ENCODE measurements around the gene TM7SF2.

TM7SF2 gene

GRCh38 chr11:65090628-65091027 lies 21.0 kb upstream of the TM7SF2 start:
- no peak for DNase-seq (ENCODE audit: low read depth)

GRCh38 chr11:65095427-65095826 lies 16.2 kb upstream of the TM7SF2 start:
- no peak for DNase-seq (ENCODE audit: low read depth)

- DNase-seq (ENCODE audit: low read depth) = peak; percentile 78
These were observed 15.5 kb upstream of the TM7SF2 start, which contains the start of gene VPS51 for GRCh38 chr11:65095974-65096806. Gene VPS51 (plus strand): TSS chr11:65096214. CDS start chr11:65096251, 37 bp downstream.

- DNase-seq (ENCODE audit: low read depth) = no peak
These were observed 14.7 kb upstream of the TM7SF2 start for GRCh38 chr11:65096926-65097325.

- no peak for DNase-seq (ENCODE audit: low read depth)
These were observed 10.9 kb upstream of the TM7SF2 start for GRCh38 chr11:65100674-65101350.

- no peak for DNase-seq (ENCODE audit: low read depth)
These were observed 9.3 kb upstream of the TM7SF2 start for GRCh38 chr11:65102142-65103095.

GRCh38 chr11:65103476-65103875 lies 8.2 kb upstream of the TM7SF2 start:
- no peak for DNase-seq (ENCODE audit: low read depth)

- no peak for DNase-seq (ENCODE audit: low read depth)
These were observed 7.0 kb upstream of the TM7SF2 start for GRCh38 chr11:65104628-65105027.

- no peak for DNase-seq (ENCODE audit: low read depth)
These were observed 4.6 kb upstream of the TM7SF2 start for GRCh38 chr11:65107078-65107477.

GRCh38 chr11:65107751-65108468 lies 3.8 kb upstream of the TM7SF2 start:
- DNase-seq (ENCODE audit: low read depth) = no peak

GRCh38 chr11:65108469-65109123 lies 3.1 kb upstream of the TM7SF2 start:
- no peak for DNase-seq (ENCODE audit: low read depth)

GRCh38 chr11:65109231-65110198 lies 2.2 kb upstream of the TM7SF2 start:
- no peak for DNase-seq (ENCODE audit: low read depth)

- DNase-seq (ENCODE audit: low read depth) = peak; percentile 87
These were observed 1.3 kb upstream of the TM7SF2 start for GRCh38 chr11:65110354-65110861.

- DNase-seq (ENCODE audit: low read depth) = no peak
These were observed 421 bp upstream of the TM7SF2 start for GRCh38 chr11:65111159-65111743.

- DNase-seq (ENCODE audit: low read depth) = peak; percentile 65
These were observed 1.1 kb downstream of the TM7SF2 start for GRCh38 chr11:65112546-65113360.

GRCh38 chr11:65113361-65113756 lies 1.7 kb downstream of the TM7SF2 start:
- no peak for DNase-seq (ENCODE audit: low read depth)

- no peak for DNase-seq (ENCODE audit: low read depth)
These were observed 2.2 kb downstream of the TM7SF2 start for GRCh38 chr11:65113839-65114238.

- no peak for DNase-seq (ENCODE audit: low read depth)
These were observed 3.0 kb downstream of the TM7SF2 start for GRCh38 chr11:65114538-65115171.

All from stimulated activated CD4-positive, alpha-beta T cell treated with anti-CD3 and anti-CD28 coated beads, Interleukin-2, amount 100 ng/mL, for 4 hours (primary cell).